Ramos (cell line): ENCODE results near the gene KLB.
"Not testable (repeated sequence)": the region's sequence is repeated elsewhere in the genome, so short reads cannot be mapped to it uniquely, and the experiment has no call there.

Experiments
- in situ Hi-C: fragments of 300-500 bp; cut with MboI; formaldehyde crosslinking; loops from one replicate; pipeline ENCODE4 v1.14.3; 2022; ENCODE audit warnings: low sequenced_read_pairs; ENCODE audit not compliant: unreplicated experiment

Gene KLB

GRCh38 chr4:39406763-39407583 is at the start of gene KLB:
Gene KLB (plus strand): TSS chr4:39406930. CDS start chr4:39406950, 20 bp downstream.
- in situ Hi-C loops, result no loop called here

DNA sequence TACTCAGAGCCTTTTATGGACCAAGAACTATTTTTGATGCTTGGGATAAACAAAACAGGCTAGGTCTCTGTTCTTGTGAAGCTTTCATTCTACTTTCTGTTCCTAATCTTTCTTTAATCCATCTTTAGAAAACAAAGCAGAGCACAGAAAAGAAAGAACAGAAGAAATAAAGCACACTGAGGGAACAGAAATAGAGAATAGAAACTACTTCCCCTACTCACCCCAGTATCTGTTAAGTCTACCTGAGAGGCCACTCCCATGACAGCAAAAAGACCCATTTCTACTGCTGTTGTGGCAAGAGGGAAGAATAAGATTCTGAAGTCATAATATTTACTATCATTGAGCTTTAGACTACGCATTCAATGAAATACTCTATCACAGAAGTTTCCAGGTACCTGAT is 49.7 kb upstream of the KLB start:
- in situ Hi-C loops, result no loop called here

DNA sequence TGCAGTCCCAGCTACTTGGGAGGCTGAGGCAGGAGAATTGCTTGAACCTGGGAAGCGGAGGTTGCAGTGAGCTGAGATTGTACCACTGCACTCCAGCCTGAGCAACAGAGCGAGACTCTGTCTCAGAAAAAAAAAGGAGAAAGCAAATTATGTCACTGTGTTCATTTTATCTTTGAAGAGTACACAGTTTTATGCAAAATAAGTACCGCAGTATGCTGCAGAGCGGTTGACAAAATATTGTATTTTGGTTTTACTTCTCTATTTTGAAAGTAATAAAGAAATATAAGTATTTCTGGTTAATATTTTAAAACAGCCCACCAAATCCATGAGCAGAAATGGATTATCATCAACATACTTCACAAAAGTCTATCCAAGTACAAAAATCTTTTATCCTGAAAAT is 46.1 kb upstream of the KLB start:
- in situ Hi-C loops, result loop anchor here (10.0 kb wide), 1 partner anchor 824 kb away; no protein-coding TSS in a partner anchor

- in situ Hi-C loops, result loop anchor here (10.0 kb wide), 1 partner anchor 822 kb away; no protein-coding TSS in a partner anchor
These were observed 43.9 kb upstream of the KLB start for GRCh38 chr4:39362827-39363226.

- in situ Hi-C loops, result loop anchor here (10.0 kb wide), 1 partner anchor 821 kb away; no protein-coding TSS in a partner anchor
These were observed 42.8 kb upstream of the KLB start for GRCh38 chr4:39363773-39364393.

DNA sequence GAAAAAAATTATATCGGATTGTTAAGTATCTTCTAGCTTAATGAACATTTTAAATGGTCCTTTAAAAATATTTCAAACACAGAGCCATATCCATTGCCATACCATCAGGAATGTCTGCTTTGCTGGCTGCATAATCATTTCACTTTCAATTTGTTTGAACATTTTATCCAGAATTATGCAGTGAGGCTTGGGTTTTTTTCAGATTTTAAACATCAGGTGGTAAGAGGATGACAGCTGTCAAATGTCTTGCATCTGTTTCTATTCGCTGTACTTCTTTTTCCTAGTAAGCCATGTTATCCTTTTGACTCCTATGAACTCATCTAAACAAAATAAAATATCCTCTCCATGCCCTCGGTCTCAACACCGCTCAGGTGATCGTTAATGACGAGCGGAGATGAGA is 41.4 kb upstream of the KLB start:
- in situ Hi-C loops, result loop anchor here (10.0 kb wide), 1 partner anchor 819 kb away; no protein-coding TSS in a partner anchor

GRCh38 chr4:39365830-39366771 is 40.6 kb upstream of the KLB start, which contains the start of gene RFC1:
Gene RFC1 (minus strand): TSS chr4:39366362. CDS start chr4:39366241, 121 bp downstream.
- in situ Hi-C loops, result loop anchor here (10.0 kb wide), 1 partner anchor 819 kb away; no protein-coding TSS in a partner anchor

DNA sequence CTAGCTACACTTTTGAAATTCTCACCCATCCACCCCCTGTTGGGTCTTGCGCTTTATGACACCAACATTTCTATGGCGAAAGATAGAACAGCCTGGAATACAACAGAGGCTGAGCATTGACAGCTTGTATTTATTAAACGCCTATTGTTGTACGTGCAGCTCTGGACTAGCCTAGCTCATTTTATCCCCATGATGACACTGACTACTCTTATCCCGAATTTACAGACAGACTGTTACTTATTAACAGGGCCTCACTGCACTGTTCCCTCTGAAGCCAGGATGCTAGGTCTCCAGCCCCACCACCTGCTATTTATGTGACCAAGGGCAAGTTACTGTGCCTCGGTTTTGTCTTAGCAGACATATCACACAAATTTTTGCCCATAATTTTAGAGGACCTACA is 39.6 kb upstream of the KLB start:
- in situ Hi-C loops, result loop anchor here (10.0 kb wide), 1 partner anchor 818 kb away; no protein-coding TSS in a partner anchor

DNA sequence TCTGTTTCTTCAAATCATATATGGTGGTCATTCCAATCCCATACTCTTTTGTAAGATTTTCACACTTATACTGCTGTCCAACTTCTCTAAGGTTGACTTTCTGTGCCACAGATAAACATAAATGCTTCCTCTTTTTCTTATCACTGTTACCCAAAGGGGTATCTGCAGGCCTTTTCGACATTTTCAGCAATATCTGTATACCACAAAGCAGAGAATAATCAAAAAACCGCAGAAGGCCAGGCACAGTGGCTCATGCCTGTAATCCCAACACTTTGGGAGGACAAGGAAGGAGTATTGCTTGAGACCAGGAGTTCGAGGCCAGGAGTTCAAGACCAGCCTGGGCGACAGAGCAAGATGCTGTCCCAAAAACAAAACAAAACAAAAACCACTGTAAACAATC is 37.4 kb upstream of the KLB start:
- in situ Hi-C loops, result loop anchor here (10.0 kb wide), 1 partner anchor 816 kb away; no protein-coding TSS in a partner anchor

- in situ Hi-C loops, result not testable (repeated sequence)
These were observed 35.5 kb upstream of the KLB start for GRCh38 chr4:39371209-39371608.

DNA sequence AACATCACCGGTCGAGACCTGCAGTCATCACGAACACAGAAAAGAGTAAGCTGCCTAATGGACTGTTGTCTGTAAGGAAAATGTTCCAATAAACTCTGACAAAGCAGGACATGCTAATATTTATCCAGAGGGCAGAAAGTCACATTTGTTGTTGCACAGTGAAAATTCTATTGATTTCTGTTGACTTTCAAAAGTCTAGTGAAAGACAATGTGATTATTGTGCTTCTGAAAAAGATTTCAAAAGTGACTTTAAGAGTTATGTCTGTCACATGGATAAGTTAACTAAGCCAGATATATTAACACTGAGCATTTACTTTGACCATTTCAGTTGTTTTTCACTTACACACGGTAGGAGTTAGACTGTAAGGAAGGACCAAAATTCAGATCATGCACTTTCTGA is 31.3 kb upstream of the KLB start:
- in situ Hi-C loops, result no loop called here

GRCh38 chr4:39383690-39384089 is 23.0 kb upstream of the KLB start:
- in situ Hi-C loops, result no loop called here

DNA sequence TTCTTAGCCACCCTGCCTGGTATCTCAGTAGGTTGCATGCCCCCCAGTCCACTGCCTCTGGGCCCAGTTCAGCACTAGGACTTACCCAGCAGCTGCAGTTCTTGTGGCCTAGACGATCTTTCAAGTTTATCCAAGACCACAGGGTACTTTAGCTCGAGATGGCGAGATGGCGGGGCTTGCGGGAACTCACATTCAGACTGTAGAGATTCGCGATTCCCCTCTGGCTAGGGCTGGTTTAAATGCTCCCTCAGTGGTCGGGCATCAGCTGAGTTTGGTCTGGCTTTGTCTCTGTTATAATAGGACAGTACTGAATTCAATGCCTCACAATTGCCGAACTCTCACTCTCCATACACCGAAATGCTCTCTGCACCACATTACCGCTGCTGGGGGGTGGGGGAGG is 22.2 kb upstream of the KLB start:
- in situ Hi-C loops, result no loop called here

DNA sequence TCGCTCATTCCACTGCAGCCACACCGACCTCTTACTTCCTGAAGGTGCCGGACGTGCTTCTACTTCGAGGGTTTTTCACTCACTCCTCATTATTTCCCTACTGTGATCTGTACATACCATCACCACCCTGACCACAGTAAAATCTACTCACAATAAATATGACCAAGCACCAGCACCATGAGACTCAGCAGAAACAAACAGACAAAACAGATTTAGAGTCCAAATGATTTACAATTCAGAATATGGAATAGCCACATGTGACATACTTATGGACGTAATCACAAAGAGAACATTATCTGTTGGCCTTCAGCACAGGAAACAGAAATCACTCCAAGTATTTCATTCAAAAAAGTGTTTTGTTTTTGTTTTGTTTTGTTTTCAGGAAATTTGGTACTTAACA is 16.1 kb upstream of the KLB start:
- in situ Hi-C loops, result no loop called here

DNA sequence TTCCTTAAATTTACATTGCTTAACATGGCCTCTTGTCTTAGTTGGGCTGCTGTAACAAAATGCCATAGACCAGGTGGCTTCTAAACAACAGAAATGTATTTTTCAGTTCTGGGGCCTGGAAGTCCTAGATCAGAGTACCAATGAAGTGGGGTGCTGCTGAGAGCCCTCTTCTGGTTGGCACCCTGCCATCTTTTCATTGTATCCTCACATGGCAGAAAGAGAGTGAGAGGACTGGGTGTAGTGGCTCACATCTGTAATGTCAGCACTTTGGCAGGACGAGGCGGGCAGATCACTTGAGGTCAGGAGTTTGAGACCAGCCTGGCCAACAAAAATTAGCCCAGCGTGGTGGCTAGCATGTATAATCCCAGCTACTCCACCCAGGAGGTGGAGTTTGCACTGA is 12.0 kb upstream of the KLB start:
- in situ Hi-C loops, result no loop called here

- in situ Hi-C loops, result not testable (repeated sequence)
These were observed 5.1 kb upstream of the KLB start for GRCh38 chr4:39401640-39402039.

DNA sequence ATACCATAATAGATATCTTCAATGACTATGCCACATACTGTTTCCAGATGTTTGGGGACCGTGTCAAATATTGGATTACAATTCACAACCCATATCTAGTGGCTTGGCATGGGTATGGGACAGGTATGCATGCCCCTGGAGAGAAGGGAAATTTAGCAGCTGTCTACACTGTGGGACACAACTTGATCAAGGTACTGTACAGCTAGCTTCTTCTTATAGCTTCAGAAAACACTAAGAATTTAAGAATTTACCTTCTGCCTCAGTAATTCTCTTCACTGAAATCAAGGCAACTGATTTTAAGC is 805 bp downstream of the KLB start:
- in situ Hi-C loops, result no loop called here

GRCh38 chr4:39410415-39410814 is 3.7 kb downstream of the KLB start:
- in situ Hi-C loops, result no loop called here

DNA sequence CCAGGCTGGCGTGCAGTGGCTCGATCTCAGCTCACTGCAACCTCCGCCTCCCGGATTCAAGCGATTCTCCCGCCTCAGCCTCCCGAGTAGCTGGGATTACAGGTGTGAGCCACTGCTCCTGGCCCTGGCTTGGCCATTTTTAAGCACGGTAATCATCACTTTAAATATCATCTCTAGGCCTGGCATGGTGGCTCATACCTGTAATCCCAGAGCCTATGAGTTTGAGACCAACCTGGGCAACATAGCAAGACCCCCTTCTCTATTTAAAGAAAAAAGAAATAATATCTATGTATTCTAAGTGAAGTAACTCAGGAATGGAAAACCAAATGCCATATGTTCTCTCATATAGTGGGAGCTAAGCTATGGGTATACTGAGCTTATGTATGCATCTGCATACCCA is 4.8 kb downstream of the KLB start:
- in situ Hi-C loops, result not testable (repeated sequence)

GRCh38 chr4:39415678-39416283 is 9.1 kb downstream of the KLB start:
- in situ Hi-C loops, result no loop called here
